ENCODE measurements around the gene SLC22A5. TPM values are rescaled to one million over a fixed set of nuclear protein-coding genes. Genes with fewer than 3 reads are reported as not detected.
A peak's percentile ranks its signal among the peaks of the same experiment; 100 is the strongest.

The SLC22A5 gene
- total RNA-seq, 2 donors from 2014 or later, result 26.0 to 38.6 TPM

DNA sequence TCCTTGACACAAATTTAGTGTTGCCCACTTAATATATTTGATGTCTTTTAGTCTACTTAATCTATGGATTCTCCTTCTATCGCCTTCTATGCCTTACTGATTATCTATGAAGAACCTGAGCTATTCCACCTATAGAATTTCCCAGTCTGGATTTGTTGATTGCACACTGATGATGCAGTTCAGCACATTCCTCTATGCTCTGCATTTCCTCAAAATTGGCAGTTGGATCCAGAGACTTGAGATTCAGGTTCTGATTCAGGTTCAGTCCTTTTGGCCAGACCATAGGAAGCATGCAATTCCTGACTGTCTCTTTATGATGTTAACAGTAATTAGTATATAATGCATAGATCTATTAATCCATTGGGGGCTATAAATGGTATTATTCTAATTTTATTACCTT is 13.8 kb downstream of the SLC22A5 start:
- Histone ChIP-seq H3K4me1 (peaks cover 9% of the 10 kb centered on the region), H3K9ac (ENCODE audit: low read depth in 2 of 2, low read length in 2 of 2) (no peak overlapping the region), H3K36me3 (no peaks in the 10 kb centered on the region), H3K4me3 (no peak overlapping the region), H3K9me3 (no peaks in the 10 kb centered on the region), H3K27me3 (no peaks in the 10 kb centered on the region), H3K27ac (no peak overlapping the region)
- intact Hi-C loops (cut with DNase I), result loop anchor here (10.0 kb wide), 2 partner anchors 332 to 442 kb away; no protein-coding TSS in a partner anchor
- TF ChIP-seq, protein P1, sequence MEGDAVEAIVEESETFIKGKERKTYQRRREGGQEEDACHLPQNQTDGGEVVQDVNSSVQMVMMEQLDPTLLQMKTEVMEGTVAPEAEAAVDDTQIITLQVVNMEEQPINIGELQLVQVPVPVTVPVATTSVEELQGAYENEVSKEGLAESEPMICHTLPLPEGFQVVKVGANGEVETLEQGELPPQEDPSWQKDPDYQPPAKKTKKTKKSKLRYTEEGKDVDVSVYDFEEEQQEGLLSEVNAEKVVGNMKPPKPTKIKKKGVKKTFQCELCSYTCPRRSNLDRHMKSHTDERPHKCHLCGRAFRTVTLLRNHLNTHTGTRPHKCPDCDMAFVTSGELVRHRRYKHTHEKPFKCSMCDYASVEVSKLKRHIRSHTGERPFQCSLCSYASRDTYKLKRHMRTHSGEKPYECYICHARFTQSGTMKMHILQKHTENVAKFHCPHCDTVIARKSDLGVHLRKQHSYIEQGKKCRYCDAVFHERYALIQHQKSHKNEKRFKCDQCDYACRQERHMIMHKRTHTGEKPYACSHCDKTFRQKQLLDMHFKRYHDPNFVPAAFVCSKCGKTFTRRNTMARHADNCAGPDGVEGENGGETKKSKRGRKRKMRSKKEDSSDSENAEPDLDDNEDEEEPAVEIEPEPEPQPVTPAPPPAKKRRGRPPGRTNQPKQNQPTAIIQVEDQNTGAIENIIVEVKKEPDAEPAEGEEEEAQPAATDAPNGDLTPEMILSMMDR (IDR thresholded peaks at IDR 0.05), result no peak
- no peak for DNase-seq

DNA sequence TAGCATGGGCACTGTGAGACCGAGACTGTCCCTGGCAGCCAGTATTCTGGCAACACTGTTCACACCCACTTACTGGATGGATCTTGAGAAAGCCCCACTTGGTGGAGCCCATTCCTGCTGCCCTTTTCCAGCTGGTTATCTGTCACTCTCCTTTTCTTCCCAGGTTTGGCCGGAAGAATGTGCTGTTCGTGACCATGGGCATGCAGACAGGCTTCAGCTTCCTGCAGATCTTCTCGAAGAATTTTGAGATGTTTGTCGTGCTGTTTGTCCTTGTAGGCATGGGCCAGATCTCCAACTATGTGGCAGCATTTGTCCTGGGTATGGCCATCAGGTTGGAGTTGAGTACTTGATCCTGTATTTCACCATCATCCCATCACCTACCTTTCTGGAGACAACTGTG is 14.5 kb downstream of the SLC22A5 start:
- Histone ChIP-seq H3K36me3 (no peaks in the 10 kb centered on the region), H3K27ac (no peak overlapping the region)
- intact Hi-C loops (cut with DNase I), result loop anchor here (10.0 kb wide), 2 partner anchors 331 to 441 kb away; no protein-coding TSS in a partner anchor

DNA sequence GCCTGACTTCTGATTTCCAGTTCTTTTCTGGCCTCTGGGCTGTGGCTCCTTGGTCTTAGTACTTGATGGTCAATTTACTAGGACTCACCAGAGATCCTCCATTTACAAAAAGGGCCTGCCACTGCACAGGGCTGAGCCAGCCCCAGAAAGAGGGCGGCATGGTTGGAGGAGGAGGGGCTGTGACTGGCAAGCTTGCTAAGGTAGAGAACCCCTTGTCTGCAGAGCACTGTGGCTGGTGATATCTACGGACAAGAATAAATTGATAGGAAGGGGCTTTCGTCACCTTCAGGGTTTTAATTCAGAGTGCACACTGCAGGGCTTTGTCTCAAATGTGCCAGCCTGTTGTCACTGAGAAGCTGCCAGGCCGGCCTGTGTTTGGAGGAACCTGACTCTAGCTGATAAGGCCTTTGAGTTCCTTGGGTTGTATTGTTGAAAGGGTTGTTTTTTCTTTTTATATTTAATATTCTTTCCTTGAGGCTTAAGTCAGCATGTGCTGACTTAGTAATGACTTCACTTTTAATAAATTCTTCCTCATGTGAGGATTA is 15.1 kb downstream of the SLC22A5 start:
- H3K9ac ChIP-seq (ENCODE audit: low read depth in 2 of 2, low read length in 2 of 2), result no peak overlapping the region
- no peaks in the 10 kb centered on the region for H3K27me3 ChIP-seq
- H3K9me3 ChIP-seq, result no peaks in the 10 kb centered on the region
- H3K27ac ChIP-seq, result no peak overlapping the region
- no peaks in the 10 kb centered on the region for H3K36me3 ChIP-seq
- H3K4me1 ChIP-seq, result peaks cover 9% of the 10 kb centered on the region
- TF ChIP-seq, protein P1 (IDR thresholded peaks at IDR 0.05), result no peak
- H3K4me3 ChIP-seq, result no peak overlapping the region
- DNase-seq, result no peak
- intact Hi-C loops (cut with DNase I), result loop anchor here (10.0 kb wide), 2 partner anchors 330 to 440 kb away; no protein-coding TSS in a partner anchor

More for the DNA sequence above, 14.5 kb downstream of the SLC22A5 start:
- no peak overlapping the region for H3K4me3 ChIP-seq
- no peaks in the 10 kb centered on the region for H3K9me3 ChIP-seq
- TF ChIP-seq, protein P1 (IDR thresholded peaks at IDR 0.05), result no peak
- no peaks in the 10 kb centered on the region for H3K27me3 ChIP-seq
- DNase-seq, result no peak
- peaks cover 9% of the 10 kb centered on the region for H3K4me1 ChIP-seq
- no peak overlapping the region for H3K9ac ChIP-seq (ENCODE audit: low read depth in 2 of 2, low read length in 2 of 2)

DNA sequence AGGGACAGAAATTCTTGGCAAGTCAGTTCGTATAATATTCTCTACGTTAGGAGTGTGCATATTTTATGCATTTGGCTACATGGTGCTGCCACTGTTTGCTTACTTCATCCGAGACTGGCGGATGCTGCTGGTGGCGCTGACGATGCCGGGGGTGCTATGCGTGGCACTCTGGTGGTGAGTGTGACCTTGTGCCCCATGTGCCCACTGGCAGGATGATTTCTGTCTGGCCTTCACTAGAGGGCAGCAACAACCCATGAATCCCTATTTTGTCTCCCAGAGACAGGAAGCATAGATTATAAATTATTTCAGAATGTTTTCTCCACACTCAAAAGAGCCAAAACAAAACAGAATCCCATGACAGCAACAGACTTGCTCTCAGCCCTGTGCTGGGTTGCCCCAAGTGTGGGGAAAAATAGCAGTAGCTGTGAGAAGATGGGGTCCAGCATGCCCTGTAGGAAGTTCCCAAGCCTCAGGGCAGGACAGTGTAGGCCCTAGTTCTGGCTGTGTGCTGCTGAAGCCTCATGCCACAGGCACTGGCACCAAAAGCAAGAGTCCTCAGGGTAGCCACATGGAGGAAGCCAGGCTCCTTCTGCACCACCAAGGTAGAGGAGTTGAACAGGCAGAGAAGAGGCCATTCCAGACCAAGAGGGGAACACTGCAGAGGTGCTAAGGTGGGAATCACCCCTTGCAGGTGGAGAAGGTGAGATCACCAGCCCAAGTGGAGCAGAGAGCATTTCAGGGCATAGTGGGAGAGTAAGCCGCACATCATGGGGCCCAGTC is 16.0 kb downstream of the SLC22A5 start:
- Histone ChIP-seq H3K4me3 (no peak overlapping the region), H3K27ac (no peak overlapping the region), H3K9me3 (no peaks in the 10 kb centered on the region), H3K4me1 (peaks cover 9% of the 10 kb centered on the region), H3K27me3 (no peaks in the 10 kb centered on the region), H3K9ac (ENCODE audit: low read depth in 2 of 2, low read length in 2 of 2) (peak overlapping the region in 1 of 2 donors; percentile 74), H3K36me3 (no peaks in the 10 kb centered on the region)
- TF ChIP-seq, protein P1 (IDR thresholded peaks at IDR 0.05), result peak; percentile 77
- intact Hi-C loops (cut with DNase I), result loop anchor here (2.0 to 10.0 kb wide), 3 partner anchors 113 to 439 kb away; no protein-coding TSS in a partner anchor
- DNase-seq, result peak; percentile 72

DNA sequence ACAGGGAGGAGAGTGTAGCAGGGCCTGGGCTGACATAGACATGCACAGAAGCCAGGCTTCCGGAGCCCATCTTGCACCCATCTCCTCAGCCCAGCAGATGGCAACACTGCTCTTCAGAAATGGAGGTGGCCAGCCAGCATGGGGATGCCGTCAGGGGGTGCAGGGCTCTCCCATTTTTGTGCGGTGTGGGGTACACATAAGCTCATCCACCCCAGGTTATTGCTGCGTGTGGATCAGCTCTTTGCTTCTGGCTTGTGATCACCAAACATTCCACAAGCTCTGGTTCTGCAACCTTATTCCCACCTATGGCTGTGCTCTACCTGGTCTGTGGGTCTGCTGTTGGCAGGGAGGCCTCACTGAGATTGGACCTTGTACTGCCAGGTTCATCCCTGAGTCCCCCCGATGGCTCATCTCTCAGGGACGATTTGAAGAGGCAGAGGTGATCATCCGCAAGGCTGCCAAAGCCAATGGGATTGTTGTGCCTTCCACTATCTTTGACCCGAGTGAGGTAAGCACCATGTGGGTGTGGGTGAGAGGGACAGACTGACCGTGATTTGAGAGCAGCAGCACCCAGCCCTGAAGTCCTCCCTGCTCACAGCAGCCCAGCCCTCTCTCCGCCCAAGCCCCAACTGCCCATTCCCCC is 17.3 kb downstream of the SLC22A5 start:
- TF ChIP-seq, protein P1 (IDR thresholded peaks at IDR 0.05), result peak; percentile 80
- Histone ChIP-seq H3K4me1 (peaks cover 9% of the 10 kb centered on the region), H3K27ac (peak overlapping the region; percentile 60), H3K9ac (ENCODE audit: low read depth in 2 of 2, low read length in 2 of 2) (peak overlapping the region; percentile 31 to 65), H3K9me3 (no peaks in the 10 kb centered on the region), H3K4me3 (no peak overlapping the region), H3K27me3 (no peaks in the 10 kb centered on the region), H3K36me3 (no peaks in the 10 kb centered on the region)
- intact Hi-C loops (cut with DNase I), result loop anchor here (2.0 to 10.0 kb wide), 3 partner anchors 112 to 438 kb away; no protein-coding TSS in a partner anchor
- DNase-seq, result peak; percentile 82
